H9 (cell line): ENCODE results near the gene RIT2. TPM values are rescaled to one million over a fixed set of nuclear protein-coding genes. Genes with fewer than 3 reads are reported as not detected.

Experiments used
- DNase-seq: peaks from one replicate; pipeline ENCODE4 v3.0.0-alpha.2; 2017
- H2AFZ ChIP-seq: one replicate; pipeline ENCODE4 v1.6.1; 2013; ENCODE audit warnings: mild to moderate bottlenecking, low read length, control low read depth, moderate library complexity
- H2AK5ac ChIP-seq: 2 replicates; pipeline ENCODE4 v1.6.1; 2013; ENCODE audit warnings: low read length, control low read depth, mixed read lengths; ENCODE audit not compliant: insufficient read length
- H2BK120ac ChIP-seq: one replicate; pipeline ENCODE4 v1.6.1; 2013; ENCODE audit warnings: low read depth, mild to moderate bottlenecking, low read length, control low read depth, inconsistent platforms; ENCODE audit not compliant: poor library complexity, severe bottlenecking
- H2BK12ac ChIP-seq: 2 replicates; pipeline ENCODE4 v1.6.1; 2013; ENCODE audit warnings: low read length, control low read depth, mixed read lengths, low read depth; ENCODE audit not compliant: insufficient read length
- H2BK15ac ChIP-seq: 2 replicates; pipeline ENCODE4 v1.6.1; 2013; ENCODE audit warnings: low read depth, low read length, control low read depth
- H2BK20ac ChIP-seq: one replicate; pipeline ENCODE4 v1.6.1; 2013; ENCODE audit warnings: low read depth, mild to moderate bottlenecking, low read length, control low read depth, inconsistent platforms; ENCODE audit not compliant: poor library complexity, severe bottlenecking
- H2BK5ac ChIP-seq: 2 replicates; pipeline ENCODE4 v1.6.1; 2013; ENCODE audit warnings: low read length, control low read depth, mixed read lengths; ENCODE audit not compliant: insufficient read length
- H3K14ac ChIP-seq: 2 replicates; pipeline ENCODE4 v1.6.1; 2013; ENCODE audit warnings: low read length, control low read depth; ENCODE audit not compliant: insufficient read depth
- H3K18ac ChIP-seq: 2 replicates; pipeline ENCODE4 v1.6.1; 2013; ENCODE audit warnings: low read depth, mild to moderate bottlenecking, mixed read lengths, low read length, control low read depth; ENCODE audit not compliant: insufficient read length
- H3K23ac ChIP-seq: 2 replicates; pipeline ENCODE4 v1.6.1; 2013; ENCODE audit warnings: low read length, control low read depth, mixed read lengths, low read depth; ENCODE audit not compliant: insufficient read length
- H3K23me2 ChIP-seq: 2 replicates; pipeline ENCODE4 v1.6.1; 2013; ENCODE audit warnings: low read depth, mild to moderate bottlenecking, mixed read lengths, low read length, control low read depth; ENCODE audit not compliant: insufficient read length, poor library complexity, severe bottlenecking
- H3K27ac ChIP-seq: 2 replicates; pipeline ENCODE4 v1.5.1; 2013; ENCODE audit warnings: low read length, control low read depth, mixed read lengths, low read depth; ENCODE audit not compliant: insufficient read length
- H3K27me3 ChIP-seq: 2 replicates; pipeline ENCODE4 v1.6.1; 2013; ENCODE audit warnings: low read length, control low read depth, inconsistent platforms; ENCODE audit not compliant: insufficient read depth
- H3K4ac ChIP-seq: 2 replicates; pipeline ENCODE4 v1.6.1; 2013; ENCODE audit warnings: low read depth, mild to moderate bottlenecking, control low read depth, inconsistent platforms, low read length, moderate library complexity
- H3K4me1 ChIP-seq: 2 replicates; pipeline ENCODE4 v1.6.1; 2013; ENCODE audit warnings: low read length, control low read depth, inconsistent platforms; ENCODE audit not compliant: insufficient read depth
- H3K4me2 ChIP-seq: 2 replicates; pipeline ENCODE4 v1.6.1; 2013; ENCODE audit warnings: low read length, control low read depth, mixed read lengths; ENCODE audit not compliant: insufficient read length, insufficient read depth
- H3K56ac ChIP-seq: 2 replicates; pipeline ENCODE4 v1.6.1; 2013; ENCODE audit warnings: low read depth, mild to moderate bottlenecking, mixed read lengths, low read length, control low read depth; ENCODE audit not compliant: insufficient read length
- H3K79me1 ChIP-seq: 2 replicates; pipeline ENCODE4 v1.6.1; 2013; ENCODE audit warnings: low read depth, mild to moderate bottlenecking, moderate library complexity, low read length, control low read depth, inconsistent platforms; ENCODE audit not compliant: insufficient read depth, poor library complexity, severe bottlenecking
- H3K79me2 ChIP-seq: 2 replicates; pipeline ENCODE4 v1.6.1; 2013; ENCODE audit warnings: low read length, control low read depth, inconsistent platforms; ENCODE audit not compliant: insufficient read depth
- H3K9ac ChIP-seq: 2 replicates; pipeline ENCODE4 v1.6.1; 2013; ENCODE audit warnings: low read length, control low read depth, mixed read lengths; ENCODE audit not compliant: insufficient read length; ENCODE audit errors: extremely low read depth
- H3K9me3 ChIP-seq: one replicate; pipeline ENCODE4 v1.6.1; 2013; ENCODE audit warnings: low read depth, low read length, inconsistent platforms; ENCODE audit not compliant: control insufficient read depth
- H3T11ph ChIP-seq: one replicate; pipeline ENCODE4 v1.6.1; 2013; ENCODE audit warnings: mild to moderate bottlenecking, low read length, control low read depth, inconsistent platforms
- H4K20me1 ChIP-seq: one replicate; pipeline ENCODE4 v1.6.1; 2013; ENCODE audit not compliant: control insufficient read depth, insufficient read length, insufficient read depth
- H4K5ac ChIP-seq: 2 replicates; pipeline ENCODE4 v1.6.1; 2013; ENCODE audit warnings: low read depth, mild to moderate bottlenecking, mixed read lengths, low read length, control low read depth; ENCODE audit not compliant: insufficient read length
- H4K8ac ChIP-seq: replicated peaks from 2 replicates; pipeline ENCODE4 v1.6.1; 2013; ENCODE audit warnings: low read length, control low read depth, mixed read lengths, low read depth; ENCODE audit not compliant: insufficient read length
- H4K91ac ChIP-seq: 2 replicates; pipeline ENCODE4 v1.6.1; 2013; ENCODE audit warnings: low read depth, mild to moderate bottlenecking, moderate library complexity, mixed read lengths, low read length, control low read depth; ENCODE audit not compliant: insufficient read length
- H3K27ac Mint-ChIP-seq, 3 experiments: 2 replicates in 2 of 3; 3 replicates in 1 of 3; pipeline ENCODE4 v1.8.0; 2020 to 2021; ENCODE audit warnings: mixed read lengths in 3 of 3, mild to moderate bottlenecking in 1 of 3, moderate library complexity in 1 of 3
- H3K27me3 Mint-ChIP-seq: 2 replicates; pipeline ENCODE4 v1.8.0; 2021; ENCODE audit warnings: low read depth, mild to moderate bottlenecking, moderate library complexity, mixed read lengths
- H3K36me3 Mint-ChIP-seq, 3 experiments: 2 replicates in 2 of 3; 3 replicates in 1 of 3; pipeline ENCODE4 v1.8.0; 2020 to 2021; ENCODE audit warnings: low read depth in 3 of 3, mixed read lengths in 3 of 3; ENCODE audit not compliant: insufficient read depth in 1 of 3
- H3K4me1 Mint-ChIP-seq, 2 experiments: 2 replicates each; pipeline ENCODE4 v1.8.0; 2020; ENCODE audit warnings: mixed read lengths in 2 of 2
- H3K4me3 Mint-ChIP-seq, 2 experiments: 2 replicates in 1 of 2; 3 replicates in 1 of 2; pipeline ENCODE4 v1.8.0; 2020 to 2021; ENCODE audit warnings: mild to moderate bottlenecking in 2 of 2, mixed read lengths in 2 of 2, moderate library complexity in 1 of 2
- H3K9me3 Mint-ChIP-seq, 2 experiments: 2 replicates in 1 of 2; 3 replicates in 1 of 2; pipeline ENCODE4 v1.8.0; 2020; ENCODE audit warnings: mild to moderate bottlenecking in 2 of 2, mixed read lengths in 2 of 2, moderate library complexity in 1 of 2
- CTCF ChIP-seq: fragments of 200-600 bp; sonication (generic); conservative IDR thresholded peaks from 3 replicates; pipeline ENCODE4 v1.8.0; 2021; ENCODE audit warnings: antibody characterized with exemption, mild to moderate bottlenecking
- WGBS: extraction: QIAGEN DNeasy Blood & Tissue Kit; methylation state at CpG from one replicate; pipeline ENCODE4 v1.1.7; 2013; ENCODE audit warnings: missing lambda C conversion rate, low lambda C conversion rate, mixed read lengths; ENCODE audit not compliant: insufficient read length; ENCODE audit errors: extremely low coverage; 5-methylcytosine and 5-hydroxymethylcytosine counted together
- total RNA-seq: library from RNA; stranded (reverse); gene quantifications from 2 replicates; pipeline ENCODE4 v1.2.1, GENCODE V29; 2021

The RIT2 gene
- total RNA-seq, 1 experiment from 2014 or later: 1.2 TPM

GRCh38 chr18:43161528-43161927 lies 46.0 kb upstream of the RIT2 start:
- H3K4me1 ChIP-seq: no peaks in the 10 kb centered on the region
- no peak overlapping the region for H3K4ac ChIP-seq
- no peak overlapping the region for H3K4me2 ChIP-seq
- peaks cover 7% of the 10 kb centered on the region for H3K9me3 ChIP-seq
- H2BK20ac ChIP-seq: no peak overlapping the region
- H3K56ac ChIP-seq: no peak overlapping the region
- no peak overlapping the region for H3K4me3 Mint-ChIP-seq
- H3K23me2 ChIP-seq: no peaks in the 10 kb centered on the region
- H4K5ac ChIP-seq: no peak overlapping the region
- H4K20me1 ChIP-seq: no peaks in the 10 kb centered on the region
- no peaks in the 10 kb centered on the region for H3K79me2 ChIP-seq
- peak overlapping the region in 1 of 3 experiments; percentile 49; a peak in 1 of 7 replicates for H3K27ac Mint-ChIP-seq
- H2AK5ac ChIP-seq: no peak overlapping the region
- H4K8ac ChIP-seq: no peak overlapping the region
- no peak overlapping the region for H2BK15ac ChIP-seq
- WGBS: no CpG with 5 or more reads among the region's 1 CpG
- no peak for DNase-seq
- no peak overlapping the region for H2BK5ac ChIP-seq
- no peak for TF ChIP-seq CTCF
- H3K27me3 Mint-ChIP-seq: no peaks in the 10 kb centered on the region; the same call in 1 of the 2 replicates
- H3K9ac ChIP-seq: no peak overlapping the region
- H2BK120ac ChIP-seq: no peak overlapping the region
- H3K18ac ChIP-seq: no peak overlapping the region
- no peak overlapping the region for H3T11ph ChIP-seq
- peaks cover 0 to 3% of the 10 kb centered on the region in 2 experiments; a peak in 1 of 4 replicates for H3K4me1 Mint-ChIP-seq
- H3K36me3 Mint-ChIP-seq: peaks cover 25 to 39% (median 27%) of the 10 kb centered on the region in 3 experiments
- no peak overlapping the region for H3K14ac ChIP-seq
- no peak overlapping the region for H4K91ac ChIP-seq
- H3K27me3 ChIP-seq: no peaks in the 10 kb centered on the region
- no peak overlapping the region for H2AFZ ChIP-seq
- no peak overlapping the region for H3K27ac ChIP-seq
- peaks cover 26 to 35% of the 10 kb centered on the region in 2 experiments for H3K9me3 Mint-ChIP-seq
- no peaks in the 10 kb centered on the region for H3K79me1 ChIP-seq
- no peak overlapping the region for H3K23ac ChIP-seq
- H2BK12ac ChIP-seq: no peak overlapping the region
